Thyroid gland (tissue), 4 donors: ENCODE results near the gene KPNA3. TPM values are rescaled to one million over a fixed set of nuclear protein-coding genes. Genes with fewer than 3 reads are reported as not detected.

ENCODE experiments used
- DNase-seq, 2 donors: peaks; one replicate each; pipeline ENCODE4 v3.0.0-alpha.2; 2019
- H3K27ac ChIP-seq, 3 donors: fragments of 200-600 bp; sonication (generic); 1 replicate in 2 of 3; 2 replicates in 1 of 3; pipeline ENCODE4 v1.5.1; 2016 to 2019; ENCODE audit warnings: mild to moderate bottlenecking in 1 of 3, moderate library complexity in 1 of 3
- H3K27me3 ChIP-seq: fragments of 200-600 bp; sonication (generic); one replicate; pipeline ENCODE4 v1.5.1; 2019
- H3K36me3 ChIP-seq, 2 donors: fragments of 200-600 bp; sonication (generic); one replicate each; pipeline ENCODE4 v1.5.1; 2016 to 2019
- H3K4me1 ChIP-seq, 2 donors: fragments of 200-600 bp; sonication (generic); one replicate each; pipeline ENCODE4 v1.5.1; 2017 to 2019
- H3K4me3 ChIP-seq, 3 donors: fragments of 200-600 bp; sonication (generic); replicated peaks in 1 of 3; 1 replicate in 2 of 3; 2 replicates in 1 of 3; pipeline ENCODE4 v1.5.1; 2016; ENCODE audit warnings: mild to moderate bottlenecking in 1 of 3
- H3K9me3 ChIP-seq: fragments of 200-600 bp; sonication (generic); one replicate; pipeline ENCODE4 v1.5.1; 2017
- CTCF ChIP-seq, 6 experiments: fragments of 200-600 bp in 3 of 6; fragments of 450-650 bp in 3 of 6; sonication (generic) in 3 of 6; IDR thresholded peaks; one replicate each; pipeline ENCODE4 v1.5.1; 2016 to 2019; ENCODE audit warnings: antibody characterized with exemption in 6 of 6, mild to moderate bottlenecking in 2 of 6, inconsistent platforms in 1 of 6, moderate library complexity in 1 of 6
- POLR2A ChIP-seq, 2 donors: fragments of 450-650 bp; IDR thresholded peaks; one replicate each; pipeline ENCODE4 v1.6.1; 2017; ENCODE audit warnings: antibody characterized with exemption in 2 of 2, mild to moderate bottlenecking in 2 of 2, moderate library complexity in 1 of 2
- WGBS, 2 donors: methylation state at CpG; one replicate each; pipeline ENCODE4 v1.1.5; 2017; 5-methylcytosine and 5-hydroxymethylcytosine counted together
- intact Hi-C: fragments of 100-400 bp; cut with DNase I; formaldehyde crosslinking; loops from one replicate; pipeline ENCODE4 v1.15.1; 2023
- total RNA-seq, 4 donors: library from RNA; depleted of rRNA; stranded (reverse); fragments of >200 nt; gene quantifications; one replicate each; pipeline ENCODE4 v1.2.3, GENCODE V29; 2016

Gene KPNA3
- total RNA-seq, 4 donors from 2014 or later, result 29.5 to 34.6 (median 32.1) TPM

- DNase-seq, result no peak
- TF ChIP-seq POLR2A (IDR thresholded peaks at IDR 0.05) (no peak), CTCF (IDR thresholded peaks at IDR 0.05) (no peak)
- H3K4me1 ChIP-seq, result no peaks in the 10 kb centered on the region
- peaks cover 15 to 16% of the 10 kb centered on the region in 2 donors for H3K36me3 ChIP-seq
- no peaks in the 10 kb centered on the region for H3K9me3 ChIP-seq
- H3K4me3 ChIP-seq, result no peak overlapping the region
- H3K27me3 ChIP-seq, result no peaks in the 10 kb centered on the region
- no peak overlapping the region for H3K27ac ChIP-seq
- intact Hi-C loops, result no loop called here
These were observed 91.0 kb downstream of the KPNA3 start for GRCh38 chr13:49701491-49701890.

DNA sequence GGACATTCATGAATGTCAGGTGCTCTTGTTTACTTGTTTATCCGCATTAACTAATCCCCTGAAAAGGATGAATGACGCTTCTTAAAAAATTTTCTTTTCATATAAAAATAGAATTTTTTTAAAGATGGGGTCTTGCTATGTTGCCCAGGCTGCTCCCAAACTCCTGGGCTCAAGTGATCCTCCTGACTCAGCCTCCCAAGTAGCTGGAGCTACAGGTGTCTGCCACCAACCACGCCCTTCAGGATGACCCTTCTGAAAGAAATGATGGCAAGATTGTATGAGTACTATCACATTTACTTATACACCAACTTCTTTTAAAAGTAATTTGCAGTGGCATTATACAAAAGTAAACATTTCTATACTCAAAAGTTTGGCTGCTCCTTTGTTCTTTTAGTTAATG lies 95.0 kb downstream of the KPNA3 start:
- Histone ChIP-seq H3K9me3 (no peaks in the 10 kb centered on the region), H3K4me3 (no peak overlapping the region), H3K27me3 (no peaks in the 10 kb centered on the region), H3K4me1 (no peaks in the 10 kb centered on the region), H3K27ac (no peak overlapping the region), H3K36me3 (peaks cover 11% of the 10 kb centered on the region in 2 donors)
- no peak for DNase-seq
- TF ChIP-seq CTCF (IDR thresholded peaks at IDR 0.05) (no peak), POLR2A (IDR thresholded peaks at IDR 0.05) (no peak)
- intact Hi-C loops, result no loop called here
- 98 to 99% methylated on average over 3 of the region's 3 CpGs for WGBS, 2 donors

DNA sequence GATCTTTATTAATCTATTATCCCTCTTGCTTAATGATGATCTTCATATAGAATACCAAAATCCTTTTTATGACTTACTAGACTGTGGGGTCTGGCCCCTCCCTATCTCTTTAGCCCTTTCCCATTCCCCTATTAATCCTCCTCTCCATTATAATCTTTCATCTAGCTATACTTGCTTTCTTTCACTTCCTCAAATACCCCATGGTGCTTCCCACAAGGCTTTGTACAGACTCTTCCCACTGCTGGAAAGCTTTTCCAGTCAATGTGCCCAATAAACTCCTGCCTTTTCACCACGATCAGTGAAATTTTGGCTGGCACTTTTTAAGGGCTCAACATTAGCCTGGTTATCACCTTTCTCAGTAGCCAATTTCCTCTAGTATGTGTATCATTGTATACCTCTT lies 98.0 kb downstream of the KPNA3 start:
- H3K9me3 ChIP-seq, result no peaks in the 10 kb centered on the region
- peaks cover 8 to 9% of the 10 kb centered on the region in 2 donors for H3K4me1 ChIP-seq
- no peaks in the 10 kb centered on the region for H3K27me3 ChIP-seq
- H3K27ac ChIP-seq, result no peak overlapping the region
- WGBS, 2 donors, result 78 to 91% methylated on average over 1 of the region's 1 CpG
- no peak for TF ChIP-seq POLR2A (IDR thresholded peaks at IDR 0.05)
- TF ChIP-seq CTCF (IDR thresholded peaks at IDR 0.05), result no peak
- DNase-seq, result no peak
- H3K4me3 ChIP-seq, result no peak overlapping the region
- intact Hi-C loops, result loop anchor here (5.0 kb wide), 1 partner anchor 98 kb away; the partner anchor contains the start of gene KPNA3
- H3K36me3 ChIP-seq, result no peaks in the 10 kb centered on the region

DNA sequence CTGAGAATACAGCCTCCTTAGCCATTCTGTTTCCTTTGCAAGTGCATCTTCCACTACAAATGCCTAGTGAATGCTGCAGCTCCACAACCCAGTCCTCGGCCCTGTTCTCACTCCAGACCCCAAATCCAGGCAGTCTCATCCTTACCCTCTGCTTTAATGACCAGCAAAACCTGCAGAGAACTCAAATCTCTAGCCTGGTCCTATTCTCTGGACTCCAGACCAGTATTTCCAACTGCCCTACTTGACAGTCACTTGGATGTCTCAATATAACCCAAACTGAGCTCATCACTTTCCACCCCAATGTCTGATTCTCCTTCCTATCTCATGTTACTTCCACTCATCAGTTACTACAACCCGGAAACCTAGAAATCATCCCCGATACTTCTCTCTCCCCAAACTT lies 98.6 kb downstream of the KPNA3 start:
- H3K27me3 ChIP-seq, result no peaks in the 10 kb centered on the region
- peaks cover 9 to 13% of the 10 kb centered on the region in 2 donors for H3K4me1 ChIP-seq
- no peaks in the 10 kb centered on the region for H3K9me3 ChIP-seq
- intact Hi-C loops, result loop anchor here (5.0 kb wide), 1 partner anchor 98 kb away; the partner anchor contains the start of gene KPNA3
- no peak overlapping the region for H3K4me3 ChIP-seq
- no peak for TF ChIP-seq CTCF (IDR thresholded peaks at IDR 0.05)
- TF ChIP-seq POLR2A (IDR thresholded peaks at IDR 0.05), result no peak
- no peak for DNase-seq
- WGBS, 2 donors, result 84 to 85% methylated on average over 3 of the region's 3 CpGs
- no peaks in the 10 kb centered on the region for H3K36me3 ChIP-seq
- H3K27ac ChIP-seq, result no peak overlapping the region

- Histone ChIP-seq H3K27me3 (no peaks in the 10 kb centered on the region), H3K36me3 (no peaks in the 10 kb centered on the region), H3K4me1 (peaks cover 9 to 13% of the 10 kb centered on the region in 2 donors), H3K27ac (no peak overlapping the region), H3K4me3 (no peak overlapping the region), H3K9me3 (no peaks in the 10 kb centered on the region)
- 88 to 90% methylated on average over 4 of the region's 4 CpGs for WGBS, 2 donors
- no peak for DNase-seq
- intact Hi-C loops, result loop anchor here (5.0 kb wide), 1 partner anchor 99 kb away; the partner anchor contains the start of gene KPNA3
- TF ChIP-seq CTCF (IDR thresholded peaks at IDR 0.05) (no peak), POLR2A (IDR thresholded peaks at IDR 0.05) (no peak)
These were observed 99.2 kb downstream of the KPNA3 start for GRCh38 chr13:49693191-49693733.
